MM.1S (cell line): ENCODE results near the gene APLN.
A peak's percentile ranks its signal among the peaks of the same experiment; 100 is the strongest.

Experiments
- CTCF ChIP-seq: fragments of 300-600 bp; sonication (generic); IDR thresholded peaks from 2 replicates; pipeline ENCODE4 v1.5.1; 2016; ENCODE audit warnings: antibody characterized with exemption, low read length, mixed read lengths
- EZH2 ChIP-seq: fragments of 300-600 bp; sonication (generic); optimal IDR thresholded peaks from 2 replicates; pipeline ENCODE3; 2017; ENCODE audit warnings: low read depth, mild to moderate bottlenecking, antibody characterized with exemption, low read length, mixed read lengths
- EZH2phosphoT487 ChIP-seq: fragments of 300-600 bp; sonication (generic); IDR thresholded peaks from 2 replicates; pipeline ENCODE4 v1.6.1; 2018; ENCODE audit warnings: antibody characterized with exemption, low read length

- TF ChIP-seq CTCF (peak; percentile 73), EZH2phosphoT487 (no peak), EZH2 (no peak)
These were observed 47.8 kb downstream of the APLN start for GRCh38 chrX:129606918-129607317.
